ENCODE results near the gene ELF2. TPM values are rescaled to one million over a fixed set of nuclear protein-coding genes. Genes with fewer than 3 reads are reported as not detected.

Gene ELF2
- total and polyA plus RNA-seq, 2 donors (not counting 3 experiments of a cell fraction or from before 2014, with no cell fraction given): 16.4 to 35.1 TPM

DNA sequence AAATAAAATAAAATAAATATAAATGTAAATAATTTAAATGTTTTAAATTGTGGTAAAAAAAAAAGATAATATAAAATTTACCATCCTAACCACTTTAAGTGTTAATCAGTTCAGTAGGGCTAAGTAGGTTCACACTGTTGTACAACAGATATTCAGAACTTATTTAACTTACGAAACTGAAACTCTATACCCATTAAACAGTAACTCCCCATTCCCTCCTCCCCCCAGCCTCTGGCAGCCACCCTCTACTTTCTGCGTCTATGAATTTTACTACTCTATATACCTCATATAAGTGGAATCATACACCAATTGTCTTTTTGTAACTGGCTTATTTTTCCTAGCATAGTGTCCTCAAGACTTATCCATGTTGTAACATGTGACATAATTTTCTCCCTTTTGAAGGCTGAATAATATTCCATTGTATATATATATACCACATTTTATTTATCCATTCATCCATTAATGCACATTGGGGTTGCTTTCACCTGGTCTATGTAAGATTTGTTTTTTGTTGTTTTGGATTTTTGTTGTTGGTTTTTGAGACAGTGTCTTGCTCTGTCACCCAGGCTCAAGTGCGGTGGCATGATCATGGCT lies 32.5 kb upstream of the ELF2 start:
- CTCF ChIA-PET: no interaction called here

More for the DNA sequence above, 32.5 kb upstream of the ELF2 start:
- no peaks in the 10 kb centered on the region for H3K36me3 ChIP-seq (ENCODE audit: control insufficient read depth in 2 of 2, extremely low read depth in 1 of 2, insufficient read depth in 2 of 2, low read length in 2 of 2)
- intact Hi-C loops (cut with micrococcal nuclease) (no loop called here), dilution Hi-C loops (cut with MboI; ENCODE audit: extremely low pct_ligation_motif_present, low sequenced_read_pairs) (no loop called here)
- no peaks in the 10 kb centered on the region for H3K27me3 ChIP-seq (ENCODE audit: control insufficient read depth in 2 of 2, insufficient read depth in 2 of 2, low read length in 2 of 2)
- TF ChIP-seq POLR2A (IDR thresholded peaks at IDR 0.05; ENCODE audit: low read depth, low read length) (no peak), GATA2 (IDR thresholded peaks at IDR 0.05; ENCODE audit: insufficient read depth, insufficient read length, low read depth, low read length) (no peak), POLR2AphosphoS5 (IDR thresholded peaks at IDR 0.05; ENCODE audit: insufficient read depth, low read depth, low read length) (no peak), EZH2 (IDR thresholded peaks at IDR 0.05; ENCODE audit: borderline replicate concordance, low read depth, low read length, severe bottlenecking) (no peak), JUN (IDR thresholded peaks at IDR 0.05; ENCODE audit: borderline replicate concordance, insufficient read depth, insufficient read length, low read depth) (no peak), MYC (IDR thresholded peaks at IDR 0.05; ENCODE audit: low read depth, low read length) (no peak), FOS (IDR thresholded peaks at IDR 0.05; ENCODE audit: borderline replicate concordance, insufficient read depth, low read length) (no peak)
- TF ChIP-seq, protein P1, sequence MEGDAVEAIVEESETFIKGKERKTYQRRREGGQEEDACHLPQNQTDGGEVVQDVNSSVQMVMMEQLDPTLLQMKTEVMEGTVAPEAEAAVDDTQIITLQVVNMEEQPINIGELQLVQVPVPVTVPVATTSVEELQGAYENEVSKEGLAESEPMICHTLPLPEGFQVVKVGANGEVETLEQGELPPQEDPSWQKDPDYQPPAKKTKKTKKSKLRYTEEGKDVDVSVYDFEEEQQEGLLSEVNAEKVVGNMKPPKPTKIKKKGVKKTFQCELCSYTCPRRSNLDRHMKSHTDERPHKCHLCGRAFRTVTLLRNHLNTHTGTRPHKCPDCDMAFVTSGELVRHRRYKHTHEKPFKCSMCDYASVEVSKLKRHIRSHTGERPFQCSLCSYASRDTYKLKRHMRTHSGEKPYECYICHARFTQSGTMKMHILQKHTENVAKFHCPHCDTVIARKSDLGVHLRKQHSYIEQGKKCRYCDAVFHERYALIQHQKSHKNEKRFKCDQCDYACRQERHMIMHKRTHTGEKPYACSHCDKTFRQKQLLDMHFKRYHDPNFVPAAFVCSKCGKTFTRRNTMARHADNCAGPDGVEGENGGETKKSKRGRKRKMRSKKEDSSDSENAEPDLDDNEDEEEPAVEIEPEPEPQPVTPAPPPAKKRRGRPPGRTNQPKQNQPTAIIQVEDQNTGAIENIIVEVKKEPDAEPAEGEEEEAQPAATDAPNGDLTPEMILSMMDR (IDR thresholded peaks at IDR 0.05; ENCODE audit: extremely low read depth in 1 of 2, insufficient read depth in 1 of 2, low read depth in 1 of 2, low read length in 2 of 2): no peak
- TF ChIP-seq, protein P2, sequence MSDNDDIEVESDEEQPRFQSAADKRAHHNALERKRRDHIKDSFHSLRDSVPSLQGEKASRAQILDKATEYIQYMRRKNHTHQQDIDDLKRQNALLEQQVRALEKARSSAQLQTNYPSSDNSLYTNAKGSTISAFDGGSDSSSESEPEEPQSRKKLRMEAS (IDR thresholded peaks at IDR 0.05; ENCODE audit: insufficient read depth, insufficient read length): no peak
- DNase-seq (ENCODE audit: low read depth, low spot score): no peak
- H3K9me1 ChIP-seq (replicated peaks; ENCODE audit: control insufficient read depth, extremely low read depth, insufficient read depth, low read length): peaks cover 3% of the 10 kb centered on the region
- no peak overlapping the region for H3K9ac ChIP-seq (replicated peaks; ENCODE audit: extremely low read depth, insufficient read depth, low read length)
- no peak overlapping the region for H3K4me2 ChIP-seq (ENCODE audit: insufficient read depth, low read length)
- no peak overlapping the region for H3K4me3 ChIP-seq (replicated peaks in 1 of 3; ENCODE audit: insufficient read depth in 1 of 3, low read depth in 1 of 3, low read length in 3 of 3)
- H3K27ac ChIP-seq (ENCODE audit: insufficient read depth, low read depth, low read length): no peak overlapping the region
- no peaks in the 10 kb centered on the region for H4K20me1 ChIP-seq (replicated peaks; ENCODE audit: control insufficient read depth, extremely low read depth, insufficient read depth, low read length)
- H3K9me3 ChIP-seq (replicated peaks; ENCODE audit: control insufficient read depth, insufficient read depth, low read length): no peaks in the 10 kb centered on the region
- H3K4me1 ChIP-seq (ENCODE audit: control insufficient read depth, extremely low read depth, insufficient read depth, low read length): no peaks in the 10 kb centered on the region
- BruUV-seq (replicated peaks): no TSS peak
- no peak overlapping the region for H2AFZ ChIP-seq (ENCODE audit: low read depth, low read length)
- FAIRE-seq: no peak
- POLR2A ChIA-PET: no interaction called here
- no peaks in the 10 kb centered on the region for H3K79me2 ChIP-seq (ENCODE audit: control insufficient read depth, insufficient read depth, low read length)
